HCT116 (cell line): ENCODE data around the gene ZSWIM3. TPM values are rescaled to one million over a fixed set of nuclear protein-coding genes. Genes with fewer than 3 reads are reported as not detected.

Source experiments
- ATAC-seq: fragments of 200-7000 bp; cut with Tn5 transposase; 2 replicates; pipeline ENCODE4 v1.9.1; 2020; ENCODE audit warnings: mild to moderate bottlenecking, moderate library complexity
- BruUV-seq: library from RNA; stranded (reverse); fragments of 400-500 nt; replicated peaks from 2 replicates; lab custom pipeline; 2021; lab: Mats Ljungman, UMichigan
- CTCF ChIA-PET: fragments of 300-600 bp; sonication (Branson Sonifier 250); formaldehyde crosslinking; loops from one replicate; lab custom pipeline; 2021; ENCODE audit warnings: antibody characterized with exemption; lab: Charles Lee
- POLR2A ChIA-PET: fragments of 300-600, 350-600 bp; sonication (Branson Sonifier 250); formaldehyde crosslinking; loops from one replicate; lab custom pipeline; 2021; ENCODE audit warnings: antibody characterized with exemption; lab: Charles Lee
- RAD21 ChIA-PET, 2 experiments: fragments of 300-600 bp; sonication (Branson Sonifier 250); formaldehyde crosslinking; loops; one replicate each; lab custom pipeline; 2023; ENCODE audit warnings: low total read pairs in 2 of 2; ENCODE audit not compliant: uncharacterized antibody in 2 of 2, unreplicated experiment in 2 of 2, low non-redundant PET in 1 of 2; lab: Charles Lee
- DNase-seq: peaks from one replicate; pipeline ENCODE4 v3.0.0-alpha.2; 2010; ENCODE audit warnings: low read depth, low spot score
- H2AFZ ChIP-seq: fragments of 200-600 bp; shearing (Covaris generic), sonication (generic); 2 replicates; pipeline ENCODE4 v1.6.1; 2017; ENCODE audit warnings: low read depth, mixed run types, mixed read lengths, antibody characterized with exemption, low read length; ENCODE audit not compliant: poor library complexity, severe bottlenecking
- H3K27ac ChIP-seq: 2 replicates; pipeline ENCODE4 v1.5.1; 2012; ENCODE audit warnings: low read depth, low read length
- H3K27me3 ChIP-seq: fragments of 200-600 bp; sonication (generic); 2 replicates; pipeline ENCODE4 v1.6.1; 2016; ENCODE audit warnings: mixed run types, low read length, mixed read lengths; ENCODE audit not compliant: insufficient read depth
- H3K36me3 ChIP-seq, 2 experiments: fragments of 200-500 bp in 1 of 2; fragments of 200-600 bp in 1 of 2; sonication (Bioruptor generic) in 1 of 2; sonication (generic) in 1 of 2; 2 replicates each; pipeline versions ENCODE4 v1.5.1 to v1.6.1; 2014 to 2016; ENCODE audit warnings: low read length in 2 of 2, inconsistent platforms in 1 of 2, mixed read lengths in 1 of 2, mixed run types in 1 of 2; ENCODE audit not compliant: insufficient read depth in 2 of 2, control insufficient read depth in 1 of 2
- H3K4me1 ChIP-seq, 2 experiments: fragments of 200-600 bp in 1 of 2; sonication (generic) in 1 of 2; 2 replicates each; pipeline versions ENCODE4 v1.5.1 to v1.6.1; 2012 to 2017; ENCODE audit warnings: low read length in 2 of 2, inconsistent platforms in 1 of 2, mild to moderate bottlenecking in 1 of 2, mixed read lengths in 1 of 2, mixed run types in 1 of 2, moderate library complexity in 1 of 2; ENCODE audit not compliant: insufficient read depth in 2 of 2, control insufficient read depth in 1 of 2
- H3K4me2 ChIP-seq: fragments of 200-600 bp; sonication (generic); 2 replicates; pipeline ENCODE4 v1.6.1; 2017; ENCODE audit warnings: mixed run types, low read length, mixed read lengths
- H3K4me3 ChIP-seq, 2 experiments: fragments of 200-600 bp in 1 of 2; sonication (generic) in 1 of 2; replicated peaks in 1 of 2; 2 replicates each; pipeline ENCODE4 v1.5.1; 2011 to 2016; ENCODE audit warnings: low read length in 2 of 2, control low read depth in 1 of 2, low read depth in 1 of 2, mild to moderate bottlenecking in 1 of 2, mixed read lengths in 1 of 2, mixed run types in 1 of 2
- H3K79me2 ChIP-seq: fragments of 200-600 bp; sonication (generic); 2 replicates; pipeline ENCODE4 v1.6.1; 2017; ENCODE audit warnings: mild to moderate bottlenecking, mixed run types, low read length, moderate library complexity, mixed read lengths; ENCODE audit not compliant: insufficient read depth
- H3K9ac ChIP-seq: fragments of 200-600 bp; sonication (generic); 2 replicates; pipeline ENCODE4 v1.6.1; 2016; ENCODE audit warnings: low read length, mixed read lengths
- H3K9me2 ChIP-seq: fragments of 200-600 bp; sonication (generic), shearing (Covaris generic); 2 replicates; pipeline ENCODE4 v1.6.1; 2017; ENCODE audit warnings: mixed run types, mild to moderate bottlenecking, moderate library complexity; ENCODE audit not compliant: insufficient read depth
- H3K9me3 ChIP-seq, 2 experiments: fragments of 200-500 bp in 1 of 2; fragments of 200-600 bp in 1 of 2; sonication (Bioruptor generic) in 1 of 2; sonication (generic) in 1 of 2; 2 replicates each; pipeline ENCODE4 v1.6.1; 2014 to 2017; ENCODE audit warnings: low read length in 2 of 2, mixed read lengths in 2 of 2, inconsistent platforms in 1 of 2, low read depth in 1 of 2, mild to moderate bottlenecking in 1 of 2, mixed run types in 1 of 2, moderate library complexity in 1 of 2; ENCODE audit not compliant: control insufficient read depth in 1 of 2, insufficient read depth in 1 of 2
- H4K20me1 ChIP-seq: fragments of 200-600 bp; sonication (generic), shearing (Covaris generic); 2 replicates; pipeline ENCODE4 v1.6.1; 2017; ENCODE audit warnings: mixed run types, mild to moderate bottlenecking, moderate library complexity; ENCODE audit not compliant: insufficient read depth
- ATF3 ChIP-seq: IDR thresholded peaks from 2 replicates; pipeline ENCODE4 v1.6.1; 2012
- CBX3 ChIP-seq: IDR thresholded peaks from 2 replicates; pipeline ENCODE4 v1.6.1; 2012; ENCODE audit warnings: low read depth
- CTCF ChIP-seq, 3 experiments: fragments of 200-600 bp in 1 of 3; sonication (generic) in 1 of 3; IDR thresholded peaks in 2 of 3; conservative IDR thresholded peaks in 1 of 3; 2 replicates each; pipeline ENCODE4 v1.5.1; 2012 to 2017; ENCODE audit warnings: low read depth in 2 of 3, low read length in 2 of 3, antibody characterized with exemption in 1 of 3, borderline replicate concordance in 1 of 3, control low read depth in 1 of 3, mild to moderate bottlenecking in 1 of 3, mixed read lengths in 1 of 3, mixed run types in 1 of 3, moderate library complexity in 1 of 3; ENCODE audit not compliant: insufficient read depth in 1 of 3
- EGR1 ChIP-seq: IDR thresholded peaks from 2 replicates; pipeline ENCODE4 v1.6.1; 2012; ENCODE audit warnings: low read depth
- EZH2 ChIP-seq: fragments of 200-600 bp; sonication (generic); IDR thresholded peaks from 2 replicates; pipeline ENCODE4 v1.6.1; 2017; ENCODE audit warnings: antibody characterized with exemption, mixed run types
- FOSL1 ChIP-seq: IDR thresholded peaks from 2 replicates; pipeline ENCODE4 v1.6.1; 2012; ENCODE audit warnings: low read depth
- JUND ChIP-seq: IDR thresholded peaks from 2 replicates; pipeline ENCODE4 v1.6.1; 2012
- MAX ChIP-seq: IDR thresholded peaks from 2 replicates; pipeline ENCODE4 v1.6.1; 2012
- POLR2A ChIP-seq: IDR thresholded peaks from 2 replicates; pipeline ENCODE4 v1.7.0; 2011; ENCODE audit warnings: borderline replicate concordance; ENCODE audit not compliant: insufficient read depth, insufficient read length; ENCODE audit errors: extremely low read depth
- POLR2AphosphoS5 ChIP-seq: IDR thresholded peaks from 2 replicates; pipeline ENCODE4 v1.6.1; 2011; ENCODE audit warnings: mild to moderate bottlenecking, low read depth, low read length, moderate library complexity
- RAD21 ChIP-seq: IDR thresholded peaks from 2 replicates; pipeline ENCODE4 v1.6.1; 2012; ENCODE audit warnings: low read depth, mild to moderate bottlenecking
- REST ChIP-seq: IDR thresholded peaks from 2 replicates; pipeline ENCODE4 v1.6.1; 2012; ENCODE audit warnings: low read depth
- SIN3A ChIP-seq: IDR thresholded peaks from 2 replicates; pipeline ENCODE4 v1.6.1; 2012; ENCODE audit warnings: low read depth
- SP1 ChIP-seq: IDR thresholded peaks from 2 replicates; pipeline ENCODE4 v1.6.1; 2012; ENCODE audit warnings: low read depth
- SRF ChIP-seq: IDR thresholded peaks from 2 replicates; pipeline ENCODE4 v1.6.1; 2012; ENCODE audit warnings: low read depth
- TCF7L2 ChIP-seq: IDR thresholded peaks from 2 replicates; pipeline ENCODE4 v1.7.0; 2011; ENCODE audit warnings: borderline replicate concordance, inconsistent platforms; ENCODE audit not compliant: insufficient read depth, insufficient read length; ENCODE audit errors: extremely low read depth
- YY1 ChIP-seq: IDR thresholded peaks from 2 replicates; pipeline ENCODE4 v1.6.1; 2011; ENCODE audit warnings: low read length, low read depth, moderate library complexity, mild to moderate bottlenecking; ENCODE audit not compliant: insufficient replicate concordance; ENCODE audit errors: extremely low read depth
- ZBTB33 ChIP-seq: IDR thresholded peaks from 2 replicates; pipeline ENCODE4 v1.6.1; 2011; ENCODE audit warnings: mild to moderate bottlenecking, low read length, moderate library complexity; ENCODE audit not compliant: insufficient replicate concordance; ENCODE audit errors: extremely low read depth
- ZFX ChIP-seq: fragments of 450-650 bp; IDR thresholded peaks from 2 replicates; pipeline ENCODE4 v1.6.1; 2017
- intact Hi-C: fragments of 100-400 bp; cut with micrococcal nuclease; formaldehyde crosslinking; loops from 2 replicates; pipeline ENCODE4 v1.10.0; 2022
- total RNA-seq: library from RNA; stranded (reverse); gene quantifications from one replicate; pipeline ENCODE4 v1.2.1, GENCODE V29; 2021; ENCODE audit not compliant: unreplicated experiment

Gene ZSWIM3
- total RNA-seq, 1 experiment from 2014 or later = 1.8 TPM

GRCh38 chr20:45896641-45897161, 39.3 kb downstream of the ZSWIM3 start:
- Histone ChIP-seq H3K9ac (no peak overlapping the region), H3K27ac (no peak overlapping the region), H3K9me3 (no peaks in the 10 kb centered on the region), H3K27me3 (no peaks in the 10 kb centered on the region), H3K4me1 (peaks cover 7 to 10% of the 10 kb centered on the region in 2 experiments; a peak in 3 of 4 replicates), H4K20me1 (no peaks in the 10 kb centered on the region), H3K4me3 (no peak overlapping the region), H3K9me2 (no peaks in the 10 kb centered on the region), H3K36me3 (peaks cover 6 to 21% of the 10 kb centered on the region in 2 experiments; a peak in 3 of 4 replicates), H3K79me2 (peaks cover 2% of the 10 kb centered on the region; the same call in 1 of the 2 replicates), H2AFZ (no peak overlapping the region), H3K4me2 (no peak overlapping the region)
- BruUV-seq = no TSS peak
- ChIA-PET CTCF (no interaction called here), POLR2A (no interaction called here), RAD21 (no interaction called here)
- DNase-seq = no peak
- ATAC-seq = no peak
- intact Hi-C loops = no loop called here
- TF ChIP-seq CBX3 (no peak), EGR1 (no peak), SIN3A (no peak), CTCF (IDR thresholded peaks at IDR 0.05 in 2 of 3, conservative IDR thresholded peaks at IDR 0.05 in 1 of 3; ENCODE audit: borderline replicate concordance in 1 of 3, insufficient read depth in 1 of 3, low read depth in 2 of 3, low read length in 2 of 3) (no peak), MAX (no peak), RAD21 (no peak), ATF3 (no peak), EZH2 (no peak), SRF (no peak), JUND (no peak), POLR2A (no peak), REST (no peak), POLR2AphosphoS5 (no peak), TCF7L2 (no peak), ZFX (no peak), ZBTB33 (no peak), SP1 (no peak), YY1 (no peak), FOSL1 (no peak)
- TF ChIP-seq, all 23 proteins: peak for 0
